SK-N-SH (cell line): ENCODE results near the gene PRR19.

Experiments
- CTCF ChIP-seq: fragments of 200-600 bp; sonication (generic); IDR thresholded peaks from 2 replicates; pipeline ENCODE4 v1.6.1; 2017; ENCODE audit warnings: antibody characterized with exemption, mild to moderate bottlenecking, moderate library complexity
- EP300 ChIP-seq, 2 experiments: IDR thresholded peaks; 2 replicates each; pipeline versions ENCODE4 v1.4.0 to v1.6.1; 2012; ENCODE audit warnings: borderline replicate concordance in 1 of 2, low read depth in 1 of 2, low read length in 1 of 2
- GABPA ChIP-seq: IDR thresholded peaks from 2 replicates; pipeline ENCODE4 v1.4.0; 2012; ENCODE audit warnings: low read depth, mild to moderate bottlenecking
- NRF1 ChIP-seq: IDR thresholded peaks from 2 replicates; pipeline ENCODE4 v1.6.1; 2012; ENCODE audit warnings: low read depth, mild to moderate bottlenecking, low read length
- REST ChIP-seq: IDR thresholded peaks from 2 replicates; pipeline ENCODE4 v1.6.1; 2012; ENCODE audit warnings: mild to moderate bottlenecking, low read depth, low read length, moderate library complexity
- SIN3A ChIP-seq: IDR thresholded peaks from 2 replicates; pipeline ENCODE4 v1.6.1; 2012; ENCODE audit warnings: low read depth, mild to moderate bottlenecking, low read length, moderate library complexity, borderline replicate concordance
- SMC3 ChIP-seq: IDR thresholded peaks from 2 replicates; pipeline ENCODE4 v1.6.1; 2012; ENCODE audit warnings: low read depth, low read length, improper control_type of control experiment
- TEAD4 ChIP-seq: IDR thresholded peaks from 2 replicates; pipeline ENCODE4 v1.4.0; 2012; ENCODE audit warnings: mild to moderate bottlenecking, borderline replicate concordance; ENCODE audit not compliant: insufficient read depth

DNA sequence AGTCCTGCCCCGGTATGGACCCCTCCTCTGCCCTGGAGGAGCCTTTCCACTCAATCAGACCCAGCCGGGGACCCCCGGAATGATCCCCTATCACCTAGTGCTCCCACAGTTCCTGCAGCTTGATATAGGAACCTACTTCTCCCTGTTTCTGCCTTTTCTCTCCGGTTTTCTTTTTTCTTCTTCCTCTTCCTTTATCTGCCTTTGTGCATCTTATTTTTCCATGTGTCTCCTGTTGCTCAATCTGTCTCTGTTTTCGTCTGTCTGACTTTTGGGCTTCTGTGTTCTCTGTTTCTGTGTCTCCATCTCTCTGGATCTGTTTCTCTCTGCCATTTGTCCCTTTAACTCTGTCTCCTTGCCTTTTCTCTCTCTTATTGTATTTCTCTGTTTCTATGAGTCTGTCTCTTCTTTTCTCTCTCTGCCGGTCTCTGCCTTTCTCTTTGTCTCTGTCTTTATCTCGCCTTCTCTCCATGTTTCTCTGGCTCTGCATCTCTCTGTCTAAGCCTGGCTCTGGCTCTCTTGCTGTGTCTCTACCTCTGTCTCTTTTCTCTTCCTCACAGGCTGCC, 33.5 kb downstream of the PRR19 start:
- TF ChIP-seq REST: no peak
- no peak for TF ChIP-seq TEAD4
- no peak for TF ChIP-seq SIN3A
- TF ChIP-seq CTCF: no peak
- TF ChIP-seq NRF1: no peak
- no peak for TF ChIP-seq SMC3
- TF ChIP-seq EP300 (IDR thresholded peaks at IDR 0.05; ENCODE audit: borderline replicate concordance in 1 of 2, low read depth in 1 of 2, low read length in 1 of 2): no peak
- no peak for TF ChIP-seq GABPA
